HUDEP-2 (cell line): ENCODE data around the gene RNF186.

Source experiments
- DNase-seq, 76 experiments: peaks; one replicate each; lab custom pipeline; 2025; ENCODE audit not compliant: unreplicated experiment in 76 of 76; lab: John Stamatoyannopoulos, UW

Gene RNF186

DNA sequence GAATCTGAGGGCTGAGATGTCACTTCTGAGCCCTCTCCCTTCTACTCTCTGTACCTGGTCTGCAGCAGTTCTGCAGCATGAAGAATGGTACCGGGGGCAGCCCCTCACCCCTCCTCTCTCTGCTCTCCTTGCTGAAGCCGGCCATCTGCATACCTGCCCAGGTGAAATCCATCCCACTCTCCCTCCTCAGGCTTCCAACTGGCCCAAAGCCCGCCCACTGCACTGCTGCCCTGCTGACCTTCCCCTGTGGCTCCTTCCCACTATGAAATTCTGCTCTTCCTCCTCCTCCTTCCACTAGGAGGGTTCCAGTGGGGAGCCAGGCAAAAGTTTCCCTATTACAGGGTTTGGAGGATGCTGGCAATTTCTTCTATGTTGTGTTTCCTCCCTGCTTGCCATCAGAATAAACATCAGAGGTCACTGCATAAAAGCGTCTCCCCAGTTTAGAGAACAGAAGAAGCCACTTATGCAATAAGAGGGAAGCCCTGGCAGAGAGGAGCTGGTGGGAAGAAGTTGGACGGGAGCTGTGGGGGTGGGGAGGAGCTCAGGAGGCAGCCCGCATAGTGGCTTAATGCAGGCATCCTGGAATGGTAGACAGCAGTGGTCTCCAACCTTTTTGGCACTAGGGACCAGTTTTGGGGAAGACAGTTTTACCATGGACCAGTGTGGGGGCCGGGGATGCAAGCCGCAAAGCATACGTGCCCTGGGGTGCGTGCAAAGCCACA lies 45.7 kb downstream of the RNF186 start:
- DNase-seq = no peak

DNA sequence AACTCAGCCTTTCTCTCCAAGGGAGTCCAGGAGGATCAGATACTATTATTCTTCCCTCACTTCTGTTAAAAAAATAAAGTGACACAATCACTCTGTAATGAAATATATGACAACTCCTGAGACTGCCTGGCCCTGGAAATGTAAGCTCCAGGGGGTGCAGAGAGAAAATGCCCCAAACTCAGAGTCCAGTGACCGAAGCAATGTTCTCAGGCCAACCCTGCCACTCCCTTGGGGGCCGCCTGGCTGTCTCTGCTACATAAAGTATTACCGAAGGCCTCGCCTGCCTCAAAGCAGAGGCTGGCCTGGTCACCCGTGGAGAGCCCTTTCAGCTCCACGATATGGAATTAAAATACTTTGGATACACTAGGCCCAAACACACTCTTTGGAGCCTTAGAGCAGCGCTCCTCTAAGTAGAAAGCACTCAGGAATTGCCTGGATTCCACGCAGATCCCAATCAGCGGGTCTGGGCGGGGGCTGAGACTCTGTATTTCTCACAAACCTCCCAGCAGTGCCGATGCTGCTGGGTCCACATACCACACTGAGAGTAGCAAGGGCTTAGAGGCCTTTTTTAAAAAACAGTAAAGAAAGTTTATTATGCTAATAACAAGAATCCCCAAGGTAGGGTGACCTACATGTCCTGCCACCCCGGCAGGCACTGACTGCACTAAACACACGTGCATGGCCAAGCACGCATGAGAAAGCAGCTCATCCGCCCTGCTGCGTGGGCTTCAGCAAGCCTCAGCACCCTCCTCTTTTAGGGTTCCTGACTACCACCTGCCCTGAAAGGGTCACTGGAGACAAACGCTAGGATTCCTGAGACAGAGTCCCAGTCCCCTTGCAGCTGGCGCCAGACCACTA lies 46.5 kb downstream of the RNF186 start:
- no peak for DNase-seq

DNA sequence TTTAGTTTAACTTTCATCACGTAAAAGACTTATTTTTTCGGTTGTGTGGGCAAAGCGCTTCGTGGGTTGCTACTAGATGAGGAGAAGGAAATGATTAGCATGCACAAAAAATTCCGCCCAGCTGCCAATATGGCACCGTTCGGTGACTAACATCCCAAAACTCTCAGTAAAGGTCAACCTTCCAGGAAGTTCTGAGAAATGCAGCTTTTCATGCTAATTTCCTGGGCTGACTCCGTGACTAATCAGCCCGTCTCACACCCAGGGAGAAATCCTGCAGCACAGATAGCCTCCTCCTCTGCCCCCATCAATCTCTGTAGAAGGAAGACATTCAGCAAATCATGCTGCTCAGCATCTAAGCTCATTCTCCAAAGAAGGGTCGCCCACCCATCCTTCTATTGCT lies 49.5 kb downstream of the RNF186 start:
- DNase-seq = no peak

DNA sequence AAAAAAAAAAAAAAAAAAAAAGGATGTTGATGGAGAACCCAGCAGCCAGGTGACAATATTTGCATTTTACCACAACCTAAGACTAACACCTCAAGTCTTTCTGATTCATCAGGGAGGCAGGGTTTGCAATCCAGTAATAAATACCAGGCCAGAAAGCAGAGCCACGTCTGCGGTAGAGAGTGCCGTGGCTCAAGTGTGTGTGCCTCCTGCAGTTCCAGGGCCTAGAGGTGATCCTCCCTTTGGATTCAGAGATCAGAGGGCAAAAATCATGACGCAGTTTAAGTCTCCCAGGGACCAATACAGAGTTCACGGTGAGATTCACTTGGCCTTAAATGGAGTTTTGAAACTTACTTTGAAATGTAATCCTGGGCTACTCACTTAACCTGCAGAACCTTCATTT lies 50.2 kb downstream of the RNF186 start:
- DNase-seq = no peak
